ENCODE results near the gene STRN3.

DNA sequence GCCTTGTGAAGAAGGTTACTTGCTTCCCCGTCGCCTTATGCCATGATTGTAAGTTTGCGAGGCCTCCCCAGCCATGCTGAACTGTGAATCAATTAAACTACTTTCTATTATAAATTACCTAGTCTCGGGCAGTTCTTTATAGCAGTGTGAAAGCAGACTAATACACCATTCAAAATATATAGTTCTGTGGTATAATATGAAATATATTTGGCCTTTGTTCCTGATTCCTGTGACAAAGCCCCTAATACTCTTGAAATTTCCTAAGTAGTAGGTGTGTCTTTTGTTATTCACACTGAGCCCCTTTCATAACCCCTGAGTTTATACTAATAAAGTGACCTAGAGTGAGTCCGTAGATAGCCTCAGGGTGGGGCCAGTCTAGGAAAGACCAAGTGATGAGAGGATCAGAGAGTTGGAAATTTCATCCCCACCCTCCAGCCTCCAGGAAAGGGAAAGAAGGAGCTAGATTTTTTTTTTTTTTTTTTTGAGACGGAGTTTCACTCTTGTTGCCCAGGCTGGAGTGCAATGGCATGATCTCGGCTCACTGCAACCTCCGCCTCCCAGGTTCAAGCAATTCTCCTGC lies 19.4 kb upstream of the STRN3 start:
- TF ChIP-seq, protein P1, sequence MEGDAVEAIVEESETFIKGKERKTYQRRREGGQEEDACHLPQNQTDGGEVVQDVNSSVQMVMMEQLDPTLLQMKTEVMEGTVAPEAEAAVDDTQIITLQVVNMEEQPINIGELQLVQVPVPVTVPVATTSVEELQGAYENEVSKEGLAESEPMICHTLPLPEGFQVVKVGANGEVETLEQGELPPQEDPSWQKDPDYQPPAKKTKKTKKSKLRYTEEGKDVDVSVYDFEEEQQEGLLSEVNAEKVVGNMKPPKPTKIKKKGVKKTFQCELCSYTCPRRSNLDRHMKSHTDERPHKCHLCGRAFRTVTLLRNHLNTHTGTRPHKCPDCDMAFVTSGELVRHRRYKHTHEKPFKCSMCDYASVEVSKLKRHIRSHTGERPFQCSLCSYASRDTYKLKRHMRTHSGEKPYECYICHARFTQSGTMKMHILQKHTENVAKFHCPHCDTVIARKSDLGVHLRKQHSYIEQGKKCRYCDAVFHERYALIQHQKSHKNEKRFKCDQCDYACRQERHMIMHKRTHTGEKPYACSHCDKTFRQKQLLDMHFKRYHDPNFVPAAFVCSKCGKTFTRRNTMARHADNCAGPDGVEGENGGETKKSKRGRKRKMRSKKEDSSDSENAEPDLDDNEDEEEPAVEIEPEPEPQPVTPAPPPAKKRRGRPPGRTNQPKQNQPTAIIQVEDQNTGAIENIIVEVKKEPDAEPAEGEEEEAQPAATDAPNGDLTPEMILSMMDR (conservative IDR thresholded peaks at IDR 0.05; ENCODE audit: low read depth, low read length): no peak
- TF ChIP-seq EZH2 (IDR thresholded peaks at IDR 0.05; ENCODE audit: borderline replicate concordance, low read depth, low read length, poor library complexity, severe bottlenecking): no peak
